ENCODE results near the gene RPL7A.

RPL7A gene

GRCh38 chr9:133351526-133351907, 3.5 kb downstream of the RPL7A start:
- Mint-ChIP-seq H3K27me3 (no peaks in the 10 kb centered on the region), H3K4me1 (peaks cover 61% of the 10 kb centered on the region), H3K27ac (no peak overlapping the region), H3K9me3 (no peaks in the 10 kb centered on the region), H3K36me3 (peaks cover 43% of the 10 kb centered on the region), H3K4me3 (no peak overlapping the region)
- ATAC-seq: no peak

GRCh38 chr9:133351908-133352634, 4.1 kb downstream of the RPL7A start:
- ATAC-seq: peak; percentile 7
- Mint-ChIP-seq H3K36me3 (peaks cover 43% of the 10 kb centered on the region), H3K9me3 (no peaks in the 10 kb centered on the region)

GRCh38 chr9:133352635-133353340, 4.8 kb downstream of the RPL7A start:
- Mint-ChIP-seq H3K4me1 (peaks cover 64% of the 10 kb centered on the region), H3K4me3 (no peak overlapping the region), H3K27me3 (no peaks in the 10 kb centered on the region), H3K27ac (peak overlapping the region; percentile 67), H3K36me3 (peaks cover 45% of the 10 kb centered on the region), H3K9me3 (no peaks in the 10 kb centered on the region)
- no peak for ATAC-seq

More at GRCh38 chr9:133351908-133352634, 4.1 kb downstream of the RPL7A start:
- H3K4me1 Mint-ChIP-seq: peaks cover 60% of the 10 kb centered on the region
- no peak overlapping the region for H3K4me3 Mint-ChIP-seq
- H3K27me3 Mint-ChIP-seq: no peaks in the 10 kb centered on the region
- no peak overlapping the region for H3K27ac Mint-ChIP-seq

- ATAC-seq: no peak
- Mint-ChIP-seq H3K4me1 (peaks cover 70% of the 10 kb centered on the region), H3K27ac (peak overlapping the region; percentile 67), H3K36me3 (peaks cover 45% of the 10 kb centered on the region), H3K27me3 (no peaks in the 10 kb centered on the region), H3K4me3 (no peak overlapping the region), H3K9me3 (no peaks in the 10 kb centered on the region)
Observed at GRCh38 chr9:133353548-133353947, 5.5 kb downstream of the RPL7A start.

- peaks cover 42% of the 10 kb centered on the region for H3K36me3 Mint-ChIP-seq
- H3K9me3 Mint-ChIP-seq: no peaks in the 10 kb centered on the region
- no peak for ATAC-seq
- no peaks in the 10 kb centered on the region for H3K27me3 Mint-ChIP-seq
- no peak overlapping the region for H3K4me3 Mint-ChIP-seq
- H3K27ac Mint-ChIP-seq: no peak overlapping the region
- peaks cover 66% of the 10 kb centered on the region for H3K4me1 Mint-ChIP-seq
Observed at GRCh38 chr9:133354766-133355165, 6.7 kb downstream of the RPL7A start.

- Mint-ChIP-seq H3K27me3 (no peaks in the 10 kb centered on the region), H3K4me3 (peak overlapping the region; percentile 79), H3K4me1 (peaks cover 65% of the 10 kb centered on the region), H3K9me3 (no peaks in the 10 kb centered on the region), H3K36me3 (peaks cover 39% of the 10 kb centered on the region), H3K27ac (peak overlapping the region; percentile 95)
- ATAC-seq: peak; percentile 49
Observed at GRCh38 chr9:133355881-133356357, 7.9 kb downstream of the RPL7A start.

GRCh38 chr9:133356391-133357091, 8.5 kb downstream of the RPL7A start, which contains the start of the genes SURF1 and SURF2:
TSS of gene SURF1 (minus strand) at chr9:133356487. CDS start at chr9:133356453, 34 bp downstream.
TSS of gene SURF2 (plus strand) at chr9:133356550. CDS start at chr9:133356593, 43 bp downstream.
- ATAC-seq: peak; percentile 94
- Mint-ChIP-seq H3K9me3 (no peaks in the 10 kb centered on the region), H3K27me3 (no peaks in the 10 kb centered on the region), H3K4me3 (peak within 1 kb of the TSS; percentile 92), H3K36me3 (peaks cover 44% of the 10 kb centered on the region), H3K4me1 (peaks cover 64% of the 10 kb centered on the region), H3K27ac (peak within 1 kb of the TSS; percentile 95)

- Mint-ChIP-seq H3K4me1 (peaks cover 58% of the 10 kb centered on the region), H3K4me3 (peak overlapping the region; percentile 92)
- ATAC-seq: no peak
Observed at GRCh38 chr9:133357656-133358055, 9.6 kb downstream of the RPL7A start.

GRCh38 chr9:133359399-133360175, 11.6 kb downstream of the RPL7A start:
- H3K4me3 Mint-ChIP-seq: no peak overlapping the region
- no peaks in the 10 kb centered on the region for H3K27me3 Mint-ChIP-seq
- no peak for ATAC-seq
- H3K4me1 Mint-ChIP-seq: peaks cover 42% of the 10 kb centered on the region
- H3K36me3 Mint-ChIP-seq: peaks cover 61% of the 10 kb centered on the region
- H3K9me3 Mint-ChIP-seq: no peaks in the 10 kb centered on the region
- peak overlapping the region; percentile 72 for H3K27ac Mint-ChIP-seq

More at GRCh38 chr9:133357656-133358055, 9.6 kb downstream of the RPL7A start:
- H3K36me3 Mint-ChIP-seq: peaks cover 54% of the 10 kb centered on the region
- H3K9me3 Mint-ChIP-seq: no peaks in the 10 kb centered on the region
- H3K27ac Mint-ChIP-seq: peak overlapping the region; percentile 95
- no peaks in the 10 kb centered on the region for H3K27me3 Mint-ChIP-seq

GRCh38 chr9:133360400-133361393, 12.7 kb downstream of the RPL7A start:
- H3K4me1 Mint-ChIP-seq: peaks cover 34% of the 10 kb centered on the region

GRCh38 chr9:133361507-133362092, 13.6 kb downstream of the RPL7A start:
- H3K36me3 Mint-ChIP-seq: peaks cover 76% of the 10 kb centered on the region
- no peaks in the 10 kb centered on the region for H3K9me3 Mint-ChIP-seq
- H3K4me3 Mint-ChIP-seq: no peak overlapping the region
- peaks cover 34% of the 10 kb centered on the region for H3K4me1 Mint-ChIP-seq
- no peak overlapping the region for H3K27ac Mint-ChIP-seq
- no peaks in the 10 kb centered on the region for H3K27me3 Mint-ChIP-seq
- no peak for ATAC-seq

More at GRCh38 chr9:133360400-133361393, 12.7 kb downstream of the RPL7A start:
- peaks cover 68% of the 10 kb centered on the region for H3K36me3 Mint-ChIP-seq
- no peaks in the 10 kb centered on the region for H3K9me3 Mint-ChIP-seq
- no peak overlapping the region for H3K27ac Mint-ChIP-seq
- ATAC-seq: no peak
- H3K4me3 Mint-ChIP-seq: no peak overlapping the region
- H3K27me3 Mint-ChIP-seq: no peaks in the 10 kb centered on the region

- Mint-ChIP-seq H3K27me3 (no peaks in the 10 kb centered on the region), H3K9me3 (no peaks in the 10 kb centered on the region), H3K27ac (no peak overlapping the region), H3K4me3 (no peak overlapping the region), H3K4me1 (peaks cover 26% of the 10 kb centered on the region), H3K36me3 (peaks cover 76% of the 10 kb centered on the region)
- ATAC-seq: no peak
Observed at GRCh38 chr9:133362359-133363044, 14.5 kb downstream of the RPL7A start.

- H3K4me3 Mint-ChIP-seq: no peak overlapping the region
- H3K9me3 Mint-ChIP-seq: no peaks in the 10 kb centered on the region
- H3K27me3 Mint-ChIP-seq: no peaks in the 10 kb centered on the region
- H3K4me1 Mint-ChIP-seq: peaks cover 34% of the 10 kb centered on the region
- no peak for ATAC-seq
- peaks cover 72% of the 10 kb centered on the region for H3K36me3 Mint-ChIP-seq
- no peak overlapping the region for H3K27ac Mint-ChIP-seq
Observed at GRCh38 chr9:133366435-133366834, 18.4 kb downstream of the RPL7A start.

Data from stimulated activated memory B cell treated with anti-CD40 and anti-IgM and Interleukin-4, amounts not matched to agents 10 μg/mL and 1 μg/mL and 100 μg/mL, for 72 hours (primary cell).